GM11168 (cell line): ENCODE results near the gene PURA.

ENCODE experiments used
- in situ Hi-C: fragments of 300-500 bp; cut with MboI; formaldehyde crosslinking; loops from one replicate; pipeline ENCODE4 v1.12.0; 2022; ENCODE audit warnings: low sequenced_read_pairs; ENCODE audit not compliant: unreplicated experiment

Gene PURA

DNA sequence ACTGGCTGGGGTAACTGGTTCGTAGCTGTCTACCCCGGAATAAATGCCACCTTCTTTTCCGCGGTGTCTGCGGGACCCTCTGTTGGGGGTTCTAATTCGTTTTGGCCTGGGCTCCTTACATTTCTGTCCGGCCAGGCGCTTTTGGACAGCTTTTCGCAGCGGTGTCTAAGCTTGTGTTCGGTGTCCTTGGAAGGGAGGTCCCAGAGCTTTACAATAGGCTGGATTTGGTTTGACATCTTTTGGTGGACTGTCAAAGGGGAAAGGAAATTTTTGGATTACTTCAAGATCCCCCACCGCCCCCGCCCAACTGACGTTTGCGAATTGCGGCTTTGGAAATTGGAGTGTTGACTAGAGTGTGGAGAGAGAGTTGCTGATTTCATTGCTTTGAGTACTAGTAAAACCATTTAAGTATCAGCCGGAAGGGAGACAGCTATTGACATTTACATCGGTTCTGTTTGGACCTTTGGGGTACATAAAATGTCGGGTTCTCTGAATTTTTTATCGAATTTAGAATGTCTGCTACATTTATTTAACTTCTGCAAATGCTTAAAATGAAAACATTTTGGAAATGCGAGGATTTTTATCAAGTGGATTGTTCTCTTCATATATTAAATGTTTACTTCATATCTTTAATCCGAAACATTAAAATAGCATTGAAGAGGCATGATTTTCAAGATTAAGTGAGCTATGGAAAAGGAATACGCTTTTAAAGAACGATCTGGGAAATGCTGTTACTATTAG, 4.7 kb upstream of the PURA start:
- in situ Hi-C loops: no loop called here

DNA sequence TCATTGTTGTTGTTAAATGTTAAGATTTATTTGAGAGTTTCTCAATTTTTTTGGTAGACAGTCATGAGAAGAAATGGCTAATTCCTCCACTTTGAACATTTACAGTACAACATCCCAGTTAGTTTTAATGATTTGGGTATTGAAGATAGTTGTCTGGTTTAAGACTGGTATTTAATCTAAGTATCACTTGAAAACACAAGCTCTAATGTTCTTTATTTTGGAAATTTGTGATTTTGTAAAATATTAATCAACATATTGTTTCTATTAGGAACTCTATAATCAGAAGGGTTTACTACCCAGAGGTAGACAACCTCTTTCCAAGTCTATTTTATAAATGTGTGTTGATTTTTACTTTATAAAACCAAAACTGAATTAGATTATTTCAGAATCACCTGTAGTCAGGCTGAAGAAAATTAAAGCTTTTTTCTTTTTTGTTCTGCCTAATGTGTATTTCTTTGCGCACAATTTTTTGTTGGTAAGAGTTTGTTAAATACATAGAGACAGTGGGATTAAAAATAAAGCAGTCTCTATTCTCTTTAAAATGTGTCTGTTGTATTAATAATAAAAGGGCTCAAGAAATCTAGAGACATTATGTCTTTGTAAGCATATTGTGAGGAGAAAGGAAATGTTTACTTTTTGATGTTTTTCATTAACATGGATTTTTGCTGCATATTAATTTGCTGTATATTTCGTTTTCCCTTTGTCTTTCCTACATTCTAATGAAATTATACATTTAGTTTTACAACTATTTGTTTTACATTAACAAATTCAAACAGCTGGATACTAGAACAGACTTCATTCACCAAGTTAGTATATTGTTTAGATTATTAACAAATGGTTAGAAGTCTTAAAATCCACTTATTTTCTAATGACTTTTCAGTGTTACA, 3.9 kb upstream of the PURA start:
- in situ Hi-C loops: no loop called here

DNA sequence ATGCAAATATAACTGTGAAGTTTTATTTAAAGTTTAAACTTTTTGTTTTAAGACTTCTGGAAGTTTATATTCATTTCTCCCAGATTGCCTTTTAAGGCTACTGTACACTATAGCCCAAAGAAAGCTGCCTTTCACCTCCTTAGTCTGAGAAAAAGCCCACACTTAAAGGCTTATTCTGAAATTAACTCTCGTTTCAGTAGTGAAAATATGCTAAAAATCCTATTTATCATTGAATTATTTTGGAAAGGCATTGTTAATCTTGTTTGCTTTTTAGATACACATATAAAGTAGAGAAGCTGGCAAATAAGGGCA, 3.3 kb upstream of the PURA start:
- in situ Hi-C loops: no loop called here

- in situ Hi-C loops: no loop called here
These were observed 2.7 kb upstream of the PURA start for GRCh38 chr5:140111011-140111858.

DNA sequence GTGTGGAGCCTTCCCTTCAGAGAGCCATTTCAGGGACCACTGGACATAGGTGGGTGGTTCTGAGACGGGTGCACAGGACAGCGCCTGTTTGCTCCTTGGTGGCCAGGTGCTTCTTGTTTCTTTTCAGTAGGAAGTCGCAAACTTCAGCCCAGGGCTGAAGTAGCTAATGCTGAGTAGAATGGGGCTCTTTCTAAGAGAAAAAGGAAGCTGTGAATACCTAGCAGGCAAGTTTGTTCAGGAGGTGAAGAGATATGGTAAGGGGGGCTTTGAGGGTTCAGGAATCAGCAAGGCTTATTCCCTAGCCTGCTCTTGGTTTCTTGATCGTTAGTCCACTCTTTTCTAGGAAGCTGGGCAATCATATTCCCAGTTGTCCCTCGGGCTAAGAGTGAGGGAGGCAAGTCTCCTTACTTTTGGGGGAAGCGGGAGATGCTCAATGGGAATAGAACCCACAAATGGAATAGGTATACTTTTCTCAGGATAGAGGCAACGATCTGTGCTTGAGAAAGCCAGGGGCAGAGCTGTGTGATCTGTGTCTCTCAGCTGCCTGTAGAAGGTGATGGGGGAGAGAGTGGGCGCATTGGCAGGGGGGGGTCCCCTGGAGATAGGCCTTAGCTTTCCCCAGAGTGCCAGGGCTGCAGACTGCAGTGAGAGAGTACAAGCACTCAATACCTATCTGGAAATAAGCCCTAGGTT, 1.9 kb upstream of the PURA start:
- in situ Hi-C loops: no loop called here

DNA sequence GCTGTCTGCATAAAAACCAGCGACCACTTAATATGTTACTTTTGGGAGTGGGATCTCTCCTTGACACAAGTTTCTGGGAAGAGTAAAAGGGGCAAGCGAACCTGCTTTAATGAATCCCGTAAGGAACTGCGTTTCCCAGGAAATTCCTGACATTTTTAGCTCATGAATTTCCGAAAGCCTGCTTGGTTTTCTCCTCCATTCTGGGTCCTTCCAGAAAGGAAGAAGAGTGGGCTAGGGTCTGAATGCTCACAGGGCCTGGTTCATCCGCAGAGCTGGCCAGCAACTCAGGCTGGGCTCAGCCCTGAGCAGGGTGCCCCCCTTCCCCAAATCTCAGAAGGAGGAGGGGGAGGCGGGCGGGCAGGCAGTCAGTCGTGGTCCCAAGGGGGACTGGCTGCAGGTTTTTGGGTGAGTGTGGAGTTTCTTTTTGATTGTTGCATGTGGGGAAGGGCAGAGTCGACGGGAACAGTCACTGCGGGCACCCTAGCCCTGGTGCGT, 1.2 kb upstream of the PURA start:
- in situ Hi-C loops: no loop called here

- in situ Hi-C loops: no loop called here
These were observed 670 bp upstream of the PURA start for GRCh38 chr5:140113180-140113698.

- in situ Hi-C loops: no loop called here
These were observed 654 bp downstream of the PURA start for GRCh38 chr5:140114341-140115185.

DNA sequence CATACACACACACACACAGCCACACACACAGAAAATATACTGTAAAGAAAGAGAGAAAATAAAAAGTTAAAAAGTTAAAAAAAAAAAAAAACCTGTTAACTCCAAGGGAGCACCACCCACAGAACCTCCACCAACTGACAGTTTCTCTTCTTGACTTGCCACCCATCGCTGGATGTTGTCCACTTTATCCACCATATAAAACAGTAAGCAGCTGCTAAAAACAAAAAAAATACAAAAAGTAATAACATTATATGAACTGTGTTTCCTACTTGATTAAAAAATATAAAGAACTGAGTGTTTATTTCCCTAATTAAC, 1.2 kb downstream of the PURA start:
- in situ Hi-C loops: no loop called here

GRCh38 chr5:140116716-140117115, 2.8 kb downstream of the PURA start:
- in situ Hi-C loops: no loop called here

- in situ Hi-C loops: no loop called here
These were observed 3.6 kb downstream of the PURA start for GRCh38 chr5:140117523-140117922.

- in situ Hi-C loops: no loop called here
These were observed 4.5 kb downstream of the PURA start for GRCh38 chr5:140118302-140118936.

- in situ Hi-C loops: no loop called here
These were observed 11.7 kb downstream of the PURA start, which contains the start of gene IGIP for GRCh38 chr5:140125637-140126036. TSS of gene IGIP (plus strand) at chr5:140125937. CDS start at chr5:140128477, 2,540 bp downstream.

- in situ Hi-C loops: no loop called here
These were observed 12.6 kb downstream of the PURA start for GRCh38 chr5:140126315-140127012.

- in situ Hi-C loops: no loop called here
These were observed 14.5 kb downstream of the PURA start for GRCh38 chr5:140128376-140128775.

- in situ Hi-C loops: no loop called here
These were observed 17.2 kb downstream of the PURA start for GRCh38 chr5:140130949-140131733.

DNA sequence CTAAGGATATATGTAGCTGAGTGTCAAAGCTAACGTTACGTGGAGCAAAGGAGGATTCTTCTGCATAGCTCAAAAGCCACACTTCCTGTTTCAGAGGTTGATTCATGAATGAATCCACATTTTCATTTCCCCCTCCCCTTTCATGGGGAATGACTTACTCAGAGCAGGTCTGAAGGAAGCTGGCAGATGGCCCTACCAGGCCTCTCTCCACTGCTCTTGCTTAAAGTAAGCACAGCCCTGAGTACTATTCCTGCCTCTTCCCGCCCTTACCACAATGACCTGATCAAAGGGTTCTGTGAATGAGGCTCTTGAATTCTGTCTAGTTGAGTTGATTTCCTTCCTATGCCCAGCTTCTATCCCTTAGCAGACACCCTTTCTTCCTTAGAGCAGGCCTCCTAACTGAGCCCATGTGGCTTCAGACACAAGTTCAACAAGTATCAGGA, 18.1 kb downstream of the PURA start:
- in situ Hi-C loops: no loop called here
